Measurements from ENCODE around the gene TMEM156. TPM values are rescaled to one million over a fixed set of nuclear protein-coding genes. Genes with fewer than 3 reads are reported as not detected.

TMEM156 gene
- total and polyA plus RNA-seq, 2 experiments from 2014 or later = not detected

GRCh38 chr4:38921151-38921550 is 111.1 kb downstream of the TMEM156 start (continued):
- TF ChIP-seq REST (IDR thresholded peaks at IDR 0.05; ENCODE audit: unreplicated experiment) (no peak), CTCF (conservative IDR thresholded peaks at IDR 0.05; ENCODE audit: low read depth in 2 of 2) (no peak), JUNB (IDR thresholded peaks at IDR 0.05; ENCODE audit: unreplicated experiment) (no peak)

GRCh38 chr4:38920677-38921076 is 111.5 kb downstream of the TMEM156 start:
- 0 out of 2 replicates have a peak, but pooled peaks cover 4% of the 10 kb centered on the region for H3K4me1 ChIP-seq (ENCODE audit: insufficient read depth)
- no peaks in the 10 kb centered on the region for H3K27me3 ChIP-seq (ENCODE audit: insufficient read depth)
- H3K36me3 ChIP-seq (ENCODE audit: insufficient read depth) = no peaks in the 10 kb centered on the region
- peaks cover 7% of the 10 kb centered on the region; the same call in 2 of the 3 replicates for H3K36me3 Mint-ChIP-seq (ENCODE audit: low read depth)
- H4K20me1 ChIP-seq (replicated peaks; ENCODE audit: insufficient read depth) = no peaks in the 10 kb centered on the region
- no peak overlapping the region for H2AFZ ChIP-seq
- no peaks in the 10 kb centered on the region for H3F3A ChIP-seq (replicated peaks; ENCODE audit: low read depth)
- H3K4me3 ChIP-seq = no peak overlapping the region
- H3K4me2 ChIP-seq = no peak overlapping the region
- H3K4me1 Mint-ChIP-seq = no peaks in the 10 kb centered on the region
- H3K27me3 Mint-ChIP-seq (ENCODE audit: insufficient read depth, low read depth, poor library complexity) = peaks cover 3% of the 10 kb centered on the region
- no peak overlapping the region for H3K4me3 Mint-ChIP-seq
- H3K9me2 ChIP-seq (ENCODE audit: insufficient read depth) = no peaks in the 10 kb centered on the region
- H3K27ac Mint-ChIP-seq = no peak overlapping the region
- TF ChIP-seq EZH2phosphoT487 (IDR thresholded peaks at IDR 0.05; ENCODE audit: unreplicated experiment) = no peak
- TF ChIP-seq ETS1 (IDR thresholded peaks at IDR 0.05) = no peak
- ATAC-seq = no peak
- no peak for DNase-seq (ENCODE audit: low spot score)
- no peak overlapping the region for H3K27ac ChIP-seq (ENCODE audit: low read depth)
- H3K79me2 ChIP-seq (replicated peaks; ENCODE audit: insufficient read depth) = no peaks in the 10 kb centered on the region
- H3K9me3 Mint-ChIP-seq = no peaks in the 10 kb centered on the region

- H3K27me3 Mint-ChIP-seq (ENCODE audit: insufficient read depth, low read depth, poor library complexity) = peaks cover 3% of the 10 kb centered on the region
- Histone ChIP-seq H3K9me2 (ENCODE audit: insufficient read depth) (no peaks in the 10 kb centered on the region), H3K27ac (ENCODE audit: low read depth) (no peak overlapping the region), H3K4me3 (no peak overlapping the region), H3K36me3 (ENCODE audit: insufficient read depth) (no peaks in the 10 kb centered on the region), H4K20me1 (replicated peaks; ENCODE audit: insufficient read depth) (no peaks in the 10 kb centered on the region), H3K27me3 (ENCODE audit: insufficient read depth) (no peaks in the 10 kb centered on the region), H3F3A (replicated peaks; ENCODE audit: low read depth) (no peaks in the 10 kb centered on the region), H3K4me2 (no peak overlapping the region), H3K79me2 (replicated peaks; ENCODE audit: insufficient read depth) (no peaks in the 10 kb centered on the region), H3K4me1 (ENCODE audit: insufficient read depth) (0 out of 2 replicates have a peak, but pooled peaks cover 4% of the 10 kb centered on the region), H2AFZ (no peak overlapping the region)
- H3K36me3 Mint-ChIP-seq (ENCODE audit: low read depth) = peaks cover 7% of the 10 kb centered on the region; the same call in 2 of the 3 replicates
- no peak overlapping the region for H3K4me3 Mint-ChIP-seq
- no peak overlapping the region for H3K27ac Mint-ChIP-seq
- no peaks in the 10 kb centered on the region for H3K9me3 Mint-ChIP-seq
- ATAC-seq = no peak
- no peak for DNase-seq (ENCODE audit: low spot score)
- no peaks in the 10 kb centered on the region for H3K4me1 Mint-ChIP-seq
- TF ChIP-seq EZH2phosphoT487 (IDR thresholded peaks at IDR 0.05; ENCODE audit: unreplicated experiment) (no peak), CREB1 (CRISPR knock-in tag; IDR thresholded peaks at IDR 0.05; ENCODE audit: low read depth) (no peak), ZNF462 (CRISPR knock-in tag; IDR thresholded peaks at IDR 0.05) (no peak)
These were observed 112.0 kb downstream of the TMEM156 start for GRCh38 chr4:38920186-38920585.
